Measurements from ENCODE around the gene LGALS3BP.
"Not testable (repeated sequence)": the region's sequence is repeated elsewhere in the genome, so short reads cannot be mapped to it uniquely, and the experiment has no call there.

The LGALS3BP gene

GRCh38 chr17:78950870-78951269, 28.9 kb downstream of the LGALS3BP start:
- H3K4me3 ChIP-seq (ENCODE audit: low read depth, low read length) = no peak overlapping the region
- no peak for DNase-seq (ENCODE audit: low read depth)
- no peak for TF ChIP-seq CTCF (conservative IDR thresholded peaks at IDR 0.05; ENCODE audit: low read depth, low read length)

- TF ChIP-seq CTCF (conservative IDR thresholded peaks at IDR 0.05; ENCODE audit: low read depth, low read length) = no peak
- DNase-seq (ENCODE audit: low read depth) = no peak
- no peak overlapping the region for H3K4me3 ChIP-seq (ENCODE audit: low read depth, low read length)
Observed at GRCh38 chr17:78947235-78948149, 32.2 kb downstream of the LGALS3BP start.

GRCh38 chr17:78946631-78947030, 33.1 kb downstream of the LGALS3BP start:
- TF ChIP-seq CTCF (conservative IDR thresholded peaks at IDR 0.05; ENCODE audit: low read depth, low read length) = no peak
- DNase-seq (ENCODE audit: low read depth) = no peak
- no peak overlapping the region for H3K4me3 ChIP-seq (ENCODE audit: low read depth, low read length)

GRCh38 chr17:78946131-78946530, 33.6 kb downstream of the LGALS3BP start:
- DNase-seq (ENCODE audit: low read depth) = no peak
- no peak overlapping the region for H3K4me3 ChIP-seq (ENCODE audit: low read depth, low read length)
- TF ChIP-seq CTCF (conservative IDR thresholded peaks at IDR 0.05; ENCODE audit: low read depth, low read length) = no peak

- not testable (repeated sequence) for DNase-seq (ENCODE audit: low read depth); H3K4me3 ChIP-seq (ENCODE audit: low read depth, low read length)
Observed at GRCh38 chr17:78945455-78945854, 34.3 kb downstream of the LGALS3BP start.

GRCh38 chr17:78944956-78945355, 34.8 kb downstream of the LGALS3BP start:
- no peak for DNase-seq (ENCODE audit: low read depth)
- H3K4me3 ChIP-seq (ENCODE audit: low read depth, low read length) = no peak overlapping the region
- no peak for TF ChIP-seq CTCF (conservative IDR thresholded peaks at IDR 0.05; ENCODE audit: low read depth, low read length)

GRCh38 chr17:78944026-78944425, 35.7 kb downstream of the LGALS3BP start:
- no peak for DNase-seq (ENCODE audit: low read depth)
- no peak for TF ChIP-seq CTCF (conservative IDR thresholded peaks at IDR 0.05; ENCODE audit: low read depth, low read length)
- no peak overlapping the region for H3K4me3 ChIP-seq (ENCODE audit: low read depth, low read length)
